ENCODE results near the gene DEF6.

Gene DEF6

GRCh38 chr6:35357677-35358076, 60.1 kb downstream of the DEF6 start:
- peaks cover 18% of the 10 kb centered on the region for H3K36me3 ChIP-seq (ENCODE audit: insufficient read depth, low read depth, low read length)
- no peak overlapping the region for H3K27ac ChIP-seq (ENCODE audit: low read length)
- H3K4me1 ChIP-seq (ENCODE audit: insufficient read depth, low read length): peaks cover 14% of the 10 kb centered on the region
- H3K4me3 ChIP-seq (ENCODE audit: low read length): no peak overlapping the region
- H3K27me3 ChIP-seq (ENCODE audit: insufficient read depth, low read length): no peaks in the 10 kb centered on the region
- H3K9me3 ChIP-seq (ENCODE audit: insufficient read depth, low read depth, low read length): no peaks in the 10 kb centered on the region
- no peak overlapping the region for H3K9ac ChIP-seq (ENCODE audit: low read depth, low read length)

GRCh38 chr6:35358086-35358485, 60.5 kb downstream of the DEF6 start:
- H3K27me3 ChIP-seq (ENCODE audit: insufficient read depth, low read length): no peaks in the 10 kb centered on the region
- no peak overlapping the region for H3K9ac ChIP-seq (ENCODE audit: low read depth, low read length)
- peaks cover 14% of the 10 kb centered on the region for H3K4me1 ChIP-seq (ENCODE audit: insufficient read depth, low read length)
- no peaks in the 10 kb centered on the region for H3K9me3 ChIP-seq (ENCODE audit: insufficient read depth, low read depth, low read length)
- H3K4me3 ChIP-seq (ENCODE audit: low read length): no peak overlapping the region
- H3K27ac ChIP-seq (ENCODE audit: low read length): no peak overlapping the region
- peaks cover 14% of the 10 kb centered on the region for H3K36me3 ChIP-seq (ENCODE audit: insufficient read depth, low read depth, low read length)

GRCh38 chr6:35359346-35359743, 61.7 kb downstream of the DEF6 start:
- peak overlapping the region; percentile 51 for H3K27ac ChIP-seq (ENCODE audit: low read length)
- no peak overlapping the region for H3K4me3 ChIP-seq (ENCODE audit: low read length)
- peaks cover 14% of the 10 kb centered on the region for H3K4me1 ChIP-seq (ENCODE audit: insufficient read depth, low read length)
- peaks cover 12% of the 10 kb centered on the region for H3K36me3 ChIP-seq (ENCODE audit: insufficient read depth, low read depth, low read length)
- H3K27me3 ChIP-seq (ENCODE audit: insufficient read depth, low read length): no peaks in the 10 kb centered on the region
- H3K9me3 ChIP-seq (ENCODE audit: insufficient read depth, low read depth, low read length): no peaks in the 10 kb centered on the region
- no peak overlapping the region for H3K9ac ChIP-seq (ENCODE audit: low read depth, low read length)

GRCh38 chr6:35359744-35360348, 62.2 kb downstream of the DEF6 start:
- H3K9ac ChIP-seq (ENCODE audit: low read depth, low read length): 0 out of 2 replicates have a peak overlapping the region, but pooled peaks have one; percentile 10
- H3K27ac ChIP-seq (ENCODE audit: low read length): peak overlapping the region; percentile 51
- H3K27me3 ChIP-seq (ENCODE audit: insufficient read depth, low read length): no peaks in the 10 kb centered on the region
- peaks cover 14% of the 10 kb centered on the region for H3K4me1 ChIP-seq (ENCODE audit: insufficient read depth, low read length)
- H3K36me3 ChIP-seq (ENCODE audit: insufficient read depth, low read depth, low read length): peaks cover 12% of the 10 kb centered on the region
- H3K4me3 ChIP-seq (ENCODE audit: low read length): peak overlapping the region; percentile 3; the same call in 1 of the 2 replicates
- H3K9me3 ChIP-seq (ENCODE audit: insufficient read depth, low read depth, low read length): no peaks in the 10 kb centered on the region

- peak overlapping the region; percentile 3; the same call in 1 of the 2 replicates for H3K4me3 ChIP-seq (ENCODE audit: low read length)
- H3K4me1 ChIP-seq (ENCODE audit: insufficient read depth, low read length): peaks cover 14% of the 10 kb centered on the region
- H3K36me3 ChIP-seq (ENCODE audit: insufficient read depth, low read depth, low read length): peaks cover 12% of the 10 kb centered on the region
- H3K9me3 ChIP-seq (ENCODE audit: insufficient read depth, low read depth, low read length): no peaks in the 10 kb centered on the region
- no peak overlapping the region for H3K27ac ChIP-seq (ENCODE audit: low read length)
- H3K27me3 ChIP-seq (ENCODE audit: insufficient read depth, low read length): no peaks in the 10 kb centered on the region
- no peak overlapping the region for H3K9ac ChIP-seq (ENCODE audit: low read depth, low read length)
These were observed 62.9 kb downstream of the DEF6 start for GRCh38 chr6:35360349-35361138.

- no peak overlapping the region for H3K4me3 ChIP-seq (ENCODE audit: low read length)
- no peak overlapping the region for H3K27ac ChIP-seq (ENCODE audit: low read length)
- H3K4me1 ChIP-seq (ENCODE audit: insufficient read depth, low read length): peaks cover 14% of the 10 kb centered on the region
- no peak overlapping the region for H3K9ac ChIP-seq (ENCODE audit: low read depth, low read length)
- no peaks in the 10 kb centered on the region for H3K27me3 ChIP-seq (ENCODE audit: insufficient read depth, low read length)
- no peaks in the 10 kb centered on the region for H3K9me3 ChIP-seq (ENCODE audit: insufficient read depth, low read depth, low read length)
- H3K36me3 ChIP-seq (ENCODE audit: insufficient read depth, low read depth, low read length): no peaks in the 10 kb centered on the region
These were observed 64.6 kb downstream of the DEF6 start for GRCh38 chr6:35362200-35362599.

GRCh38 chr6:35363293-35363750, 65.7 kb downstream of the DEF6 start:
- Histone ChIP-seq H3K4me3 (ENCODE audit: low read length) (no peak overlapping the region), H3K9me3 (ENCODE audit: insufficient read depth, low read depth, low read length) (no peaks in the 10 kb centered on the region), H3K27ac (ENCODE audit: low read length) (no peak overlapping the region), H3K9ac (ENCODE audit: low read depth, low read length) (no peak overlapping the region), H3K4me1 (ENCODE audit: insufficient read depth, low read length) (peaks cover 14% of the 10 kb centered on the region), H3K36me3 (ENCODE audit: insufficient read depth, low read depth, low read length) (no peaks in the 10 kb centered on the region), H3K27me3 (ENCODE audit: insufficient read depth, low read length) (no peaks in the 10 kb centered on the region)

- no peaks in the 10 kb centered on the region for H3K27me3 ChIP-seq (ENCODE audit: insufficient read depth, low read length)
- no peak overlapping the region for H3K9ac ChIP-seq (ENCODE audit: low read depth, low read length)
- no peak overlapping the region for H3K4me3 ChIP-seq (ENCODE audit: low read length)
- H3K27ac ChIP-seq (ENCODE audit: low read length): no peak overlapping the region
- no peaks in the 10 kb centered on the region for H3K36me3 ChIP-seq (ENCODE audit: insufficient read depth, low read depth, low read length)
- H3K9me3 ChIP-seq (ENCODE audit: insufficient read depth, low read depth, low read length): no peaks in the 10 kb centered on the region
- peaks cover 4% of the 10 kb centered on the region; the same call in 1 of the 2 replicates for H3K4me1 ChIP-seq (ENCODE audit: insufficient read depth, low read length)
These were observed 68.1 kb downstream of the DEF6 start for GRCh38 chr6:35365594-35366203.

- H3K9me3 ChIP-seq (ENCODE audit: insufficient read depth, low read depth, low read length): no peaks in the 10 kb centered on the region
- H3K36me3 ChIP-seq (ENCODE audit: insufficient read depth, low read depth, low read length): no peaks in the 10 kb centered on the region
- H3K4me3 ChIP-seq (ENCODE audit: low read length): no peak overlapping the region
- no peaks in the 10 kb centered on the region for H3K27me3 ChIP-seq (ENCODE audit: insufficient read depth, low read length)
- H3K9ac ChIP-seq (ENCODE audit: low read depth, low read length): no peak overlapping the region
- H3K27ac ChIP-seq (ENCODE audit: low read length): no peak overlapping the region
- no peaks in the 10 kb centered on the region; the same call in 1 of the 2 replicates for H3K4me1 ChIP-seq (ENCODE audit: insufficient read depth, low read length)
These were observed 68.6 kb downstream of the DEF6 start for GRCh38 chr6:35366204-35366596.

- no peaks in the 10 kb centered on the region for H3K27me3 ChIP-seq (ENCODE audit: insufficient read depth, low read length)
- no peaks in the 10 kb centered on the region for H3K9me3 ChIP-seq (ENCODE audit: insufficient read depth, low read depth, low read length)
- H3K27ac ChIP-seq (ENCODE audit: low read length): no peak overlapping the region
- no peak overlapping the region for H3K9ac ChIP-seq (ENCODE audit: low read depth, low read length)
- no peak overlapping the region for H3K4me3 ChIP-seq (ENCODE audit: low read length)
- H3K4me1 ChIP-seq (ENCODE audit: insufficient read depth, low read length): no peaks in the 10 kb centered on the region; the same call in 1 of the 2 replicates
- no peaks in the 10 kb centered on the region for H3K36me3 ChIP-seq (ENCODE audit: insufficient read depth, low read depth, low read length)
These were observed 70.0 kb downstream of the DEF6 start for GRCh38 chr6:35367646-35368037.

GRCh38 chr6:35368038-35368887, 70.6 kb downstream of the DEF6 start:
- no peaks in the 10 kb centered on the region; the same call in 1 of the 2 replicates for H3K4me1 ChIP-seq (ENCODE audit: insufficient read depth, low read length)

More at GRCh38 chr6:35368038-35368887, 70.6 kb downstream of the DEF6 start:
- Histone ChIP-seq H3K27ac (ENCODE audit: low read length) (no peak overlapping the region), H3K9me3 (ENCODE audit: insufficient read depth, low read depth, low read length) (no peaks in the 10 kb centered on the region), H3K27me3 (ENCODE audit: insufficient read depth, low read length) (no peaks in the 10 kb centered on the region), H3K9ac (ENCODE audit: low read depth, low read length) (no peak overlapping the region), H3K4me3 (ENCODE audit: low read length) (no peak overlapping the region), H3K36me3 (ENCODE audit: insufficient read depth, low read depth, low read length) (no peaks in the 10 kb centered on the region)

All from iPS-20b (cell line).